Fibroblast of lung (primary cell): ENCODE measurements around the gene ARMH4. TPM values are rescaled to one million over a fixed set of nuclear protein-coding genes. Genes with fewer than 3 reads are reported as not detected.

ENCODE experiments used
- DNase-seq, 2 donors: peaks; one replicate each; pipeline versions ENCODE4 v3.0.0 to v3.0.0-alpha.2; 2010; ENCODE audit warnings: low read depth in 2 of 2
- H2AFZ ChIP-seq: 2 replicates; pipeline ENCODE4 v1.5.1; 2012; ENCODE audit warnings: low read length, control low read depth, inconsistent platforms
- H3K27ac ChIP-seq: 2 replicates; pipeline ENCODE4 v1.5.1; 2011; ENCODE audit warnings: low read length, control low read depth; ENCODE audit not compliant: insufficient read depth
- H3K27me3 ChIP-seq: 2 replicates; pipeline ENCODE4 v1.5.1; 2011; ENCODE audit warnings: mild to moderate bottlenecking, low read length; ENCODE audit not compliant: control insufficient read depth, insufficient read depth
- H3K36me3 ChIP-seq: 2 replicates; pipeline ENCODE4 v1.5.1; 2011; ENCODE audit warnings: low read length; ENCODE audit not compliant: control insufficient read depth, insufficient read depth
- H3K4me1 ChIP-seq: 2 replicates; pipeline ENCODE4 v1.5.1; 2011; ENCODE audit warnings: low read length; ENCODE audit not compliant: control insufficient read depth, insufficient read depth; ENCODE audit errors: extremely low read depth
- H3K4me2 ChIP-seq: 2 replicates; pipeline ENCODE4 v1.5.1; 2011; ENCODE audit warnings: low read length, control low read depth; ENCODE audit not compliant: insufficient read depth; ENCODE audit errors: extremely low read depth
- H3K4me3 ChIP-seq, 4 experiments: fragments of 200-600 bp in 1 of 4; sonication (generic) in 1 of 4; replicated peaks in 1 of 4; 2 replicates each; pipeline ENCODE4 v1.5.1; 2011 to 2016; ENCODE audit warnings: low read length in 4 of 4, low read depth in 3 of 4, mild to moderate bottlenecking in 3 of 4, control low read depth in 2 of 4, inconsistent platforms in 1 of 4, mixed read lengths in 1 of 4; ENCODE audit not compliant: insufficient read depth in 1 of 4; ENCODE audit errors: control extremely low read depth in 1 of 4
- H3K79me2 ChIP-seq: 2 replicates; pipeline ENCODE4 v1.5.1; 2012; ENCODE audit warnings: mild to moderate bottlenecking, low read length, inconsistent platforms; ENCODE audit not compliant: control insufficient read depth, insufficient read depth
- H3K9ac ChIP-seq: 2 replicates; pipeline ENCODE4 v1.5.1; 2011; ENCODE audit warnings: mild to moderate bottlenecking, low read length, control low read depth; ENCODE audit not compliant: insufficient read depth
- H3K9me3 ChIP-seq: 2 replicates; pipeline ENCODE4 v1.5.1; 2012; ENCODE audit warnings: low read depth, low read length; ENCODE audit not compliant: control insufficient read depth, insufficient read depth
- H4K20me1 ChIP-seq: 2 replicates; pipeline ENCODE4 v1.5.1; 2011; ENCODE audit warnings: low read length; ENCODE audit not compliant: control insufficient read depth, insufficient read depth; ENCODE audit errors: extremely low read depth
- CTCF ChIP-seq, 2 donors: IDR thresholded peaks in 1 of 2; conservative IDR thresholded peaks in 1 of 2; 1 replicate in 1 of 2; 2 replicates in 1 of 2; pipeline ENCODE4 v1.5.1; 2011 to 2012; ENCODE audit warnings: low read length in 2 of 2, control low read depth in 1 of 2, inconsistent platforms in 1 of 2, low read depth in 1 of 2, mild to moderate bottlenecking in 1 of 2
- EZH2 ChIP-seq: IDR thresholded peaks from 2 replicates; pipeline ENCODE4 v1.5.1; 2012; ENCODE audit warnings: low read length, control low read depth, mild to moderate bottlenecking; ENCODE audit errors: missing control alignments
- polyA plus RNA-seq, 2 donors: library from polyadenylated mRNA; depleted of rRNA in 1 of 2; stranded (reverse) in 1 of 2; unstranded in 1 of 2; fragments of >200 nt; gene quantifications; 2 replicates each; pipeline ENCODE4 v1.2.1, GENCODE V29; 2011 to 2012; ENCODE audit warnings: missing spikeins in 1 of 2
- total RNA-seq: library from RNA; depleted of rRNA; stranded (reverse); fragments of >200 nt; gene quantifications from 2 replicates; pipeline ENCODE4 v1.2.1, GENCODE V29; 2014

Gene ARMH4
- total and polyA plus RNA-seq, 2 donors (not counting 1 experiment from before 2014, with no cell fraction given): 6.3 to 6.8 TPM

DNA sequence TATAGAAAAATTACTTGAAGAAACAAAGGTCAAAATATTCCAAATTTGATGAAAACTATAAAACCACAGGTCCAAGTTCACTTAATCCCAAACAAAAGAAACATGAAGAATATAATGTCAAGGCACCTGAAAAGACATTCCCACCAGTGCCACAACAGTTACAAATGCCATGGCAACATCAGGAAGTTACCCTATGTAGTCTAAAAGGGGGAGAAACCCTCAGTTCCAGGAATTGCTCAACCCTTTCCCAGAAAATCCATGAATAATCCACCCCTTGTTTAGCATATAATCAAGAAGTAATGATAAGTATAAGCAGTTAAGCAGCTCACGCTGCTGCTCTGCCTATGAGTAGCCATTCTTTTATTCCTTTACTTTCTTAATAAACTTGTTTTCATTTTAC is 44.2 kb upstream of the ARMH4 start:
- Histone ChIP-seq H3K27ac (no peak overlapping the region), H3K4me3 (no peak overlapping the region), H3K9me3 (no peaks in the 10 kb centered on the region), H3K36me3 (no peaks in the 10 kb centered on the region), H3K9ac (no peak overlapping the region), H3K79me2 (peaks cover 12% of the 10 kb centered on the region), H3K27me3 (no peaks in the 10 kb centered on the region), H3K4me1 (no peaks in the 10 kb centered on the region), H3K4me2 (no peak overlapping the region), H4K20me1 (no peaks in the 10 kb centered on the region), H2AFZ (no peak overlapping the region)
- no peak for TF ChIP-seq EZH2
- DNase-seq: no peak

DNA sequence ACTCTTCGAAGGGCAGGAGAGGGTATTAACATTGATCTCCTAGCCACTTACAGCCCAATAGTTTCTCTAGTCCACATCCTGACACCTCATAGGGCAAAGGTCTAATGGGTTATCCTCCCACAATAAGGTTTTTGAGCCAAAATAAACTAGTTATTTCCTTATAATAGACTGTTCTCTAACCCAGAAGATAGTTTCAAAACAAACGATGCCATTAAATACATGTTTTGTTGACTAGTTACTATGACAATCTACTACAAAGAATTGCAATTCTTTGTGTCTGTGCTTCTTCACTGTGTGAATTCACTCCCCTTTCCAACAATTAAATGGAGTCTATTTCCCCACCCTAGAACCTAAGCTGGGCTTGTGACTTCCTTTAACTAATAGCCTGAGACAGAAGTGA is 41.5 kb upstream of the ARMH4 start:
- no peak for DNase-seq
- Histone ChIP-seq H3K27ac (no peak overlapping the region), H3K9ac (no peak overlapping the region), H2AFZ (no peak overlapping the region), H3K36me3 (no peaks in the 10 kb centered on the region), H3K9me3 (no peaks in the 10 kb centered on the region), H3K27me3 (no peaks in the 10 kb centered on the region), H3K4me1 (no peaks in the 10 kb centered on the region), H4K20me1 (no peaks in the 10 kb centered on the region), H3K79me2 (no peaks in the 10 kb centered on the region), H3K4me2 (no peak overlapping the region), H3K4me3 (no peak overlapping the region)
- TF ChIP-seq CTCF (conservative IDR thresholded peaks at IDR 0.05 in 1 of 2, IDR thresholded peaks at IDR 0.05 in 1 of 2; ENCODE audit: low read depth in 1 of 2, low read length in 2 of 2) (no peak), EZH2 (no peak)

DNA sequence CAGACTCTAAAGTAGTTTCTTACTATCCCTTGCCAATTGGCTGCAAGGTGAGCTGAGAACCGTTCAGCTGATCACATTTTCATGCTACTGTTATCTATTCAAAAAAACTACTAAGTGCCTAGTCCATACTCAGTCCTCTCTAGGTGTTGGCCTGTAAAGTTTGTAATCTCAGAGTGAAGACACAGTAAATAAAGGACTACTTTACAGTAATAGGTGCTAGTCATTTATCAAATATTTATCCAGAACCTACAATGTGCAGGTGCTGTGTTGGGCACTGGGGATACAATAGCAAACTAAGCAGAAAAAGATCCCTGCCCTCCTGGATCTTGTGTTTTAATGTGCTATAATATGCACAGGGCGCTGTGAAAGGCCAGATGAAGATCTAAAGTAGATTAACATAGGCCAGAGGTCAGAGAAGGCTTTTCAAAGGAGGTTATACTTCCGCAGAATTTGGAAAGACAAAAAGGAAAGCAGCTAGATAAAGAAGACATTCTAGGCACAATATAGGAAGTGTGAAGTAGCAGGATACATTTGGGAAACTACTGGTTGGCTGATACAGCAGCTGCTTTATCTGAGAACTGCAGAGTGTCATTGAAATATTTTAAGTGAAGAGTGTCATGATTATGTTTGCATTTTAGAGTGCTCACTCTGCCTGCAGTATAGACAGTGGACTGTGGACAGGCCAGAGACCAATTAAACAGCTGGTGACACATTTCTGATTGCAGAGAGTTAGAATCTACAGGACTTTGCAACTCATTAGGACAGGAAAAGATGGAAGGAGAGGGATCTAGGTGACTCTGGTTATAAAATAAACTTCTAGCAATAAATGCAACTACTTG is 40.0 kb upstream of the ARMH4 start:
- Histone ChIP-seq H3K27ac (no peak overlapping the region), H4K20me1 (no peaks in the 10 kb centered on the region), H3K4me1 (no peaks in the 10 kb centered on the region), H3K4me3 (no peak overlapping the region), H3K9me3 (no peaks in the 10 kb centered on the region), H3K9ac (no peak overlapping the region), H3K36me3 (no peaks in the 10 kb centered on the region), H3K27me3 (no peaks in the 10 kb centered on the region), H3K79me2 (no peaks in the 10 kb centered on the region), H2AFZ (no peak overlapping the region), H3K4me2 (no peak overlapping the region)
- TF ChIP-seq EZH2 (no peak), CTCF (conservative IDR thresholded peaks at IDR 0.05 in 1 of 2, IDR thresholded peaks at IDR 0.05 in 1 of 2; ENCODE audit: low read depth in 1 of 2, low read length in 2 of 2) (no peak)
- DNase-seq: no peak
